Measurements from ENCODE around the gene GNA14.

GNA14 gene

DNA sequence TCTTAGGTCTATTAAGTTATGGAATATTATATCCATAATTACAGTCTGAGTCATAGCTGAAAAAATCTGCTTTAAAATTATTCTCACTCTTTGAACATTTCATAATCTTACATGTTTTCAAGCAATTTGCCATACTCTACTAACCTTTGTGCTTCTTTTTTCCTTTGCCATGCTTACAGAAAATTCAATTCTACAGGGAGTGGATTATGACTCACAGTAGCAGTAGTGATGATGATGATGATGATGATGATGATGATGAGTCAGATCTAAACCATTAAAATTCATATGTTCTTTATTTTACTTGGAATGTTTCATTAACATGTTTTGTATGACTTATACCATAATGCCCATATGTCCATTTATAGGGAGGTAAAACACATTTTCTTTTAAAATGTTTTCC, 263.7 kb downstream of the GNA14 start:
- no peak overlapping the region for H3K4me3 ChIP-seq (ENCODE audit: low read length)
- DNase-seq (ENCODE audit: low read depth, low spot score), result no peak

DNA sequence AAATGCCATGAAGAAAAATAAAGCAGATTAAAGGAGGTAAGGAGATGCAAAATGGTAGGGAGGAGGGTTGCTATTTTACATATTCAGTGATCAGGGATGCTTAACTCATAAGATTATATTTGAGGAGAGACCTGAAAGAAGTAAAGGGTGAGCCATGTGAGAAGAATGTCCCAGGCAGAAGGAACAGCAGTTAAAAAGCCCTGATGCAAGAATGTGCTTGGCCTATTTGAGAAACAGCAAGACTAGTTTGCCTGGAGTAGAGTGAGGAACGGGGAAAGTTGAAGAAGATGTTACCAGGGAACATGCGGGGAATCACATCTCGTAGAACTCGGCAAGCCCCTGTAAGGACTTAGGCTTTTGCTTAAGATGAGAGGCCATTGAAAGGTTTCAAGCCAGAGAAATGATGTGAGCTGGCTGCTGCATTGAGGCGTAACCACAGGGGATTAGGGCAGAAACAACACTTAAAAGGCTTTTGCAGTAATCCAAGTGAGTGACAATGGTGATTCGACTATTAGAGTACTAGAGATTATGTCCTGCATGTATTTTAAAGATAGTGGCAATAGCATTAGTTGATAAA, 272.1 kb downstream of the GNA14 start:
- DNase-seq (ENCODE audit: low read depth, low spot score), result no peak
- no peak overlapping the region for H3K4me3 ChIP-seq (ENCODE audit: low read length)

DNA sequence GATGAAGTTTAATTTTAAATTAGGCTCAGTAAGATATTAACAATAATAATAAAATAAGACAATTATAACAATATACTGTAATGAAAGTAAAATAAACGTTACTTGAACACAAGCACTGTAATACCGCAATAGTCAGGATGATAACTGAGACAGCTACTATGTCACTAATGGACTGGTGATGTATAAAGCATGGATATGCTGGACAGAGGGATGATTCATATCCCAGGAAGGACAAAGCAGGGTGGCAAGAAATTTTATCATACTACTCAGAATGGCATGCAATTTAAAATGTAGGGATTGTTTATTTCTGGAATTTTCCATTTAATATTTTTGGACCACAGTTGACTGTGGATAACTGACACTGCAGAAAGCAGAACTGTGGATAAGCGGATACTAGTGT, 273.9 kb downstream of the GNA14 start:
- H3K4me3 ChIP-seq (ENCODE audit: low read length), result no peak overlapping the region

More for the DNA sequence above, 273.9 kb downstream of the GNA14 start:
- DNase-seq (ENCODE audit: low read depth, low spot score), result no peak

Measured in Jurkat, Clone E6-1 (cell line).